Measurements from ENCODE around the gene SMPD3.

GRCh38 chr16:68359398-68360191 lies 88.7 kb downstream of the SMPD3 start:
- TF ChIP-seq CTCF (IDR thresholded peaks at IDR 0.05): no peak
- no peak for TF ChIP-seq SP1 (CRISPR knock-in tag; conservative IDR thresholded peaks at IDR 0.05)
- TF ChIP-seq ZBTB21 (CRISPR knock-in tag; IDR thresholded peaks at IDR 0.05; ENCODE audit: borderline replicate concordance): no peak
- TF ChIP-seq ZNF138 (CRISPR knock-in tag; conservative IDR thresholded peaks at IDR 0.05): no peak
- TF ChIP-seq NR3C1 (CRISPR knock-in tag; conservative IDR thresholded peaks at IDR 0.05; ENCODE audit: low read depth): no peak
- no peak for TF ChIP-seq TP53 (CRISPR knock-in tag; IDR thresholded peaks at IDR 0.05)
- no peak for TF ChIP-seq ZBTB43 (CRISPR knock-in tag; IDR thresholded peaks at IDR 0.05)
- TF ChIP-seq OVOL2 (CRISPR knock-in tag; IDR thresholded peaks at IDR 0.05; ENCODE audit: borderline replicate concordance): no peak
- no peak for TF ChIP-seq MAX (CRISPR knock-in tag; IDR thresholded peaks at IDR 0.05)
- TF ChIP-seq MXD4 (CRISPR knock-in tag; IDR thresholded peaks at IDR 0.05; ENCODE audit: borderline replicate concordance): no peak
- no peak for TF ChIP-seq NR2C2 (CRISPR knock-in tag; IDR thresholded peaks at IDR 0.05)

Measured in WTC11 (cell line).